CD8-positive, alpha-beta memory T cell (primary cell): ENCODE data around the gene ERP44. TPM values are rescaled to one million over a fixed set of nuclear protein-coding genes. Genes with fewer than 3 reads are reported as not detected.
"Not testable (repeated sequence)": the region's sequence is repeated elsewhere in the genome, so short reads cannot be mapped to it uniquely, and the experiment has no call there.

Experiments used
- CTCF ChIA-PET: fragments of 350-600 bp; sonication (Branson Sonifier 250); formaldehyde crosslinking; loops from one replicate; lab custom pipeline; 2021; ENCODE audit warnings: antibody characterized with exemption; lab: Charles Lee
- POLR2A ChIA-PET: fragments of 350-600 bp; sonication (Branson Sonifier 250); formaldehyde crosslinking; loops from one replicate; lab custom pipeline; 2021; ENCODE audit warnings: antibody characterized with exemption; lab: Charles Lee
- DNase-seq, 5 donors: peaks; one replicate each; pipeline versions ENCODE4 v3.0.0 to v3.0.0-alpha.2; 2020 to 2022; ENCODE audit warnings: mixed read lengths in 1 of 5
- H3K27ac ChIP-seq: one replicate; pipeline ENCODE4 v1.7.0; 2013; ENCODE audit warnings: low read depth, mild to moderate bottlenecking, low read length, moderate library complexity
- H3K27me3 ChIP-seq: 2 replicates; pipeline ENCODE4 v1.7.0; 2013; ENCODE audit warnings: low read length, mild to moderate bottlenecking; ENCODE audit not compliant: insufficient read depth, poor library complexity, severe bottlenecking
- H3K36me3 ChIP-seq: 2 replicates; pipeline ENCODE4 v1.7.0; 2013; ENCODE audit warnings: mild to moderate bottlenecking, low read length, moderate library complexity; ENCODE audit not compliant: insufficient read depth
- H3K4me1 ChIP-seq: 2 replicates; pipeline ENCODE4 v1.7.0; 2013; ENCODE audit warnings: mild to moderate bottlenecking, low read length, moderate library complexity; ENCODE audit not compliant: insufficient read depth
- H3K4me3 ChIP-seq: 2 replicates; pipeline ENCODE4 v1.7.0; 2013; ENCODE audit warnings: mild to moderate bottlenecking, low read length
- H3K9me3 ChIP-seq: 2 replicates; pipeline ENCODE4 v1.7.0; 2013; ENCODE audit warnings: mild to moderate bottlenecking, low read length
- H3K27ac Mint-ChIP-seq, 8 donors: one replicate each; pipeline ENCODE4 v1.8.0; 2020 to 2021; ENCODE audit warnings: mixed read lengths in 8 of 8, mild to moderate bottlenecking in 6 of 8, inconsistent platforms in 3 of 8, moderate library complexity in 3 of 8
- H3K27me3 Mint-ChIP-seq, 2 donors: one replicate each; pipeline ENCODE4 v1.8.0; 2020 to 2021; ENCODE audit warnings: mixed read lengths in 2 of 2, mild to moderate bottlenecking in 1 of 2, moderate library complexity in 1 of 2
- H3K36me3 Mint-ChIP-seq, 3 donors: one replicate each; pipeline ENCODE4 v1.8.0; 2020 to 2021; ENCODE audit warnings: mixed read lengths in 3 of 3, inconsistent platforms in 1 of 3, mild to moderate bottlenecking in 1 of 3
- H3K4me1 Mint-ChIP-seq, 3 donors: one replicate each; pipeline ENCODE4 v1.8.0; 2020 to 2021; ENCODE audit warnings: mixed read lengths in 3 of 3, inconsistent platforms in 1 of 3, mild to moderate bottlenecking in 1 of 3
- H3K4me3 Mint-ChIP-seq, 7 donors: one replicate each; pipeline ENCODE4 v1.8.0; 2020 to 2021; ENCODE audit warnings: mixed read lengths in 7 of 7, mild to moderate bottlenecking in 6 of 7, moderate library complexity in 4 of 7, inconsistent platforms in 2 of 7
- H3K9me3 Mint-ChIP-seq, 5 donors: one replicate each; pipeline ENCODE4 v1.8.0; 2020 to 2022; ENCODE audit warnings: mixed read lengths in 5 of 5, mild to moderate bottlenecking in 3 of 5, moderate library complexity in 2 of 5, inconsistent platforms in 1 of 5
- polyA plus RNA-seq: library from polyadenylated mRNA; unstranded; fragments of 300-500 nt; fragmentation: Illumina TruSeq; gene quantifications from one replicate; pipeline ENCODE4 v1.2.3, GENCODE V29; 2021
- total RNA-seq, 2 experiments: library from RNA; stranded (reverse); gene quantifications; one replicate each; pipeline ENCODE4 v1.2.3, GENCODE V29; 2021

The ERP44 gene
- total and polyA plus RNA-seq, 3 experiments from 2014 or later, result 16.0 to 40.6 (median 16.8) TPM

GRCh38 chr9:100072805-100073204, 26.0 kb downstream of the ERP44 start:
- no peak for DNase-seq
- ChIA-PET POLR2A (no interaction called here), CTCF (no interaction called here)
- H3K36me3 ChIP-seq, result no peaks in the 10 kb centered on the region
- H3K4me3 ChIP-seq, result no peak overlapping the region
- Mint-ChIP-seq H3K9me3 (no peaks in the 10 kb centered on the region), H3K36me3 (peaks cover 4 to 15% (median 6%) of the 10 kb centered on the region in 3 donors), H3K27me3 (no peaks in the 10 kb centered on the region), H3K4me1 (peaks cover 35 to 61% (median 55%) of the 10 kb centered on the region in 3 donors), H3K27ac (no peak overlapping the region), H3K4me3 (no peak overlapping the region)
- no peaks in the 10 kb centered on the region for H3K9me3 ChIP-seq
- no peaks in the 10 kb centered on the region for H3K4me1 ChIP-seq
- no peak overlapping the region for H3K27ac ChIP-seq
- H3K27me3 ChIP-seq, result no peaks in the 10 kb centered on the region

- CTCF ChIA-PET, result interaction anchor here (1.0 to 1.1 kb wide), 2 partner anchors 9 to 13 kb away, joined by 3 read pairs; no protein-coding TSS in a partner anchor
- no peaks in the 10 kb centered on the region for H3K27me3 Mint-ChIP-seq
Observed at GRCh38 chr9:100071271-100071670, 27.5 kb downstream of the ERP44 start.

GRCh38 chr9:100070104-100071041, 28.4 kb downstream of the ERP44 start:
- Histone ChIP-seq H3K27ac (no peak overlapping the region), H3K4me1 (no peaks in the 10 kb centered on the region), H3K4me3 (no peak overlapping the region), H3K36me3 (no peaks in the 10 kb centered on the region), H3K9me3 (no peaks in the 10 kb centered on the region), H3K27me3 (no peaks in the 10 kb centered on the region)
- no peaks in the 10 kb centered on the region for H3K27me3 Mint-ChIP-seq
- CTCF ChIA-PET, result interaction anchor here (1.1 kb wide), 1 partner anchor 10 kb away, joined by 3 read pairs; no protein-coding TSS in a partner anchor
- H3K4me1 Mint-ChIP-seq, result peaks cover 35 to 63% (median 58%) of the 10 kb centered on the region in 3 donors
- no peaks in the 10 kb centered on the region for H3K9me3 Mint-ChIP-seq
- peak overlapping the region in 1 of 8 donors; percentile 2 for H3K27ac Mint-ChIP-seq
- no peak for DNase-seq
- H3K36me3 Mint-ChIP-seq, result peaks cover 0 to 11% (median 2%) of the 10 kb centered on the region in 3 donors
- H3K4me3 Mint-ChIP-seq, result peak overlapping the region in 1 of 7 donors; percentile 41
- POLR2A ChIA-PET, result no interaction called here

More at GRCh38 chr9:100071271-100071670, 27.5 kb downstream of the ERP44 start:
- Histone ChIP-seq H3K27ac (peak overlapping the region; percentile 17), H3K9me3 (no peaks in the 10 kb centered on the region), H3K27me3 (no peaks in the 10 kb centered on the region), H3K4me1 (no peaks in the 10 kb centered on the region), H3K36me3 (no peaks in the 10 kb centered on the region), H3K4me3 (no peak overlapping the region)
- peaks cover 35 to 59% (median 56%) of the 10 kb centered on the region in 3 donors for H3K4me1 Mint-ChIP-seq
- H3K27ac Mint-ChIP-seq, result no peak overlapping the region
- POLR2A ChIA-PET, result no interaction called here
- H3K36me3 Mint-ChIP-seq, result peaks cover 0 to 11% (median 2%) of the 10 kb centered on the region in 3 donors
- H3K4me3 Mint-ChIP-seq, result no peak overlapping the region
- no peak for DNase-seq
- H3K9me3 Mint-ChIP-seq, result no peaks in the 10 kb centered on the region

- H3K27me3 ChIP-seq, H3K4me1 ChIP-seq, CTCF ChIA-PET, H3K27ac ChIP-seq, DNase-seq, POLR2A ChIA-PET, H3K9me3 Mint-ChIP-seq, H3K4me3 ChIP-seq, H3K9me3 ChIP-seq, H3K36me3 ChIP-seq, H3K36me3 Mint-ChIP-seq, H3K27me3 Mint-ChIP-seq: not testable (repeated sequence)
- Mint-ChIP-seq H3K4me1 (peaks cover 32 to 61% (median 50%) of the 10 kb centered on the region in 3 donors), H3K4me3 (peak overlapping the region in 1 of 7 donors; percentile 40), H3K27ac (peak overlapping the region in 1 of 8 donors; percentile 86)
Observed at GRCh38 chr9:100069068-100069467, 29.7 kb downstream of the ERP44 start.

- DNase-seq, H3K27me3 Mint-ChIP-seq, H3K4me1 ChIP-seq, H3K4me3 Mint-ChIP-seq, POLR2A ChIA-PET, CTCF ChIA-PET, H3K27ac Mint-ChIP-seq, H3K36me3 Mint-ChIP-seq, H3K9me3 Mint-ChIP-seq, H3K4me3 ChIP-seq, H3K27me3 ChIP-seq, H3K27ac ChIP-seq, H3K9me3 ChIP-seq, H3K36me3 ChIP-seq: not testable (repeated sequence)
- H3K4me1 Mint-ChIP-seq, result peaks cover 33 to 63% (median 50%) of the 10 kb centered on the region in 3 donors
Observed at GRCh38 chr9:100067990-100068389, 30.8 kb downstream of the ERP44 start.

GRCh38 chr9:100066539-100066938, 32.3 kb downstream of the ERP44 start:
- H3K36me3 Mint-ChIP-seq, result peaks cover 0 to 6% (median 2%) of the 10 kb centered on the region in 3 donors
- H3K9me3 ChIP-seq, result no peaks in the 10 kb centered on the region
- no peaks in the 10 kb centered on the region for H3K27me3 Mint-ChIP-seq
- ChIA-PET POLR2A (no interaction called here), CTCF (no interaction called here)
- H3K27me3 ChIP-seq, result no peaks in the 10 kb centered on the region
- H3K27ac Mint-ChIP-seq, result peak overlapping the region in 7 of 8 donors; percentile 5 to 75 (median 57)
- H3K9me3 Mint-ChIP-seq, result no peaks in the 10 kb centered on the region
- peak overlapping the region in 2 of 7 donors; percentile 15 to 30 for H3K4me3 Mint-ChIP-seq
- DNase-seq, result no peak
- H3K36me3 ChIP-seq, result no peaks in the 10 kb centered on the region
- H3K4me1 Mint-ChIP-seq, result peaks cover 32 to 63% (median 48%) of the 10 kb centered on the region in 3 donors
- no peaks in the 10 kb centered on the region for H3K4me1 ChIP-seq
- no peak overlapping the region for H3K27ac ChIP-seq
- H3K4me3 ChIP-seq, result no peak overlapping the region

- H3K27ac ChIP-seq, result no peak overlapping the region
- peaks cover 30 to 52% (median 45%) of the 10 kb centered on the region in 3 donors for H3K4me1 Mint-ChIP-seq
- DNase-seq, result no peak
- H3K9me3 Mint-ChIP-seq, result no peaks in the 10 kb centered on the region
- H3K36me3 ChIP-seq, result no peaks in the 10 kb centered on the region
- no peaks in the 10 kb centered on the region for H3K27me3 ChIP-seq
- H3K4me1 ChIP-seq, result no peaks in the 10 kb centered on the region
- H3K4me3 ChIP-seq, result no peak overlapping the region
- no peaks in the 10 kb centered on the region for H3K9me3 ChIP-seq
- POLR2A ChIA-PET, result no interaction called here
- no peak overlapping the region for H3K4me3 Mint-ChIP-seq
- no peak overlapping the region for H3K27ac Mint-ChIP-seq
- peaks cover 0 to 8% (median 2%) of the 10 kb centered on the region in 3 donors for H3K36me3 Mint-ChIP-seq
- CTCF ChIA-PET, result no interaction called here
- H3K27me3 Mint-ChIP-seq, result no peaks in the 10 kb centered on the region
Observed at GRCh38 chr9:100064872-100065581, 33.8 kb downstream of the ERP44 start.

GRCh38 chr9:100063185-100063584, 35.6 kb downstream of the ERP44 start:
- H3K4me3 ChIP-seq, result no peak overlapping the region
- Mint-ChIP-seq H3K27me3 (no peaks in the 10 kb centered on the region), H3K4me1 (peaks cover 30 to 53% (median 47%) of the 10 kb centered on the region in 3 donors), H3K4me3 (no peak overlapping the region), H3K9me3 (no peaks in the 10 kb centered on the region), H3K27ac (no peak overlapping the region), H3K36me3 (peaks cover 0 to 22% (median 2%) of the 10 kb centered on the region in 3 donors)
- POLR2A ChIA-PET, result no interaction called here
- H3K9me3 ChIP-seq, result no peaks in the 10 kb centered on the region
- CTCF ChIA-PET, result no interaction called here
- DNase-seq, result no peak
- no peak overlapping the region for H3K27ac ChIP-seq
- H3K27me3 ChIP-seq, result no peaks in the 10 kb centered on the region
- H3K4me1 ChIP-seq, result no peaks in the 10 kb centered on the region
- H3K36me3 ChIP-seq, result peaks cover 12% of the 10 kb centered on the region
